GM10847 (cell line): Measurements from ENCODE around the gene CES2.

Source experiments
- POLR2A ChIP-seq: IDR thresholded peaks from 2 replicates; pipeline ENCODE4 v1.6.1; 2011; ENCODE audit not compliant: insufficient read length; ENCODE audit errors: extremely low read depth

CES2 gene

DNA sequence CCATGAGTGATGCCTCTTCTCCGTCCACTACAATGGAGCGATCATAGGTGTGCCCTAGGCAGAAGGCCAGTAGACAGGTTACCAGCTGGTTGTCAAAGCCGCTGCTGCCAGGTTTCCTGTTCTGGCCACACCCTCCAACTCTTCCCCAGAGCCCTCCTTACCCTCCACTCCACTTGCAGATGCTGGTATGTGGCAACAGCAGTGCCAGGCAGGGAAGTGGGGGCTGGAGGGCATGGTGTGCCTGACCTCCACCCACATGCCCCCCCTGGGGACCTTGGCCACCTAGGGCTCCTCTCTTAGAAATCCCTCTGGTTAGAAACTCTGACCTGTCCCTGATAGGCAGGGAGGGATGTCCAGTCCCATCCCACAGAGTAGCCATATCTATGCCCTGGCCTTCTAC lies 11.4 kb upstream of the CES2 start:
- TF ChIP-seq POLR2A = no peak

DNA sequence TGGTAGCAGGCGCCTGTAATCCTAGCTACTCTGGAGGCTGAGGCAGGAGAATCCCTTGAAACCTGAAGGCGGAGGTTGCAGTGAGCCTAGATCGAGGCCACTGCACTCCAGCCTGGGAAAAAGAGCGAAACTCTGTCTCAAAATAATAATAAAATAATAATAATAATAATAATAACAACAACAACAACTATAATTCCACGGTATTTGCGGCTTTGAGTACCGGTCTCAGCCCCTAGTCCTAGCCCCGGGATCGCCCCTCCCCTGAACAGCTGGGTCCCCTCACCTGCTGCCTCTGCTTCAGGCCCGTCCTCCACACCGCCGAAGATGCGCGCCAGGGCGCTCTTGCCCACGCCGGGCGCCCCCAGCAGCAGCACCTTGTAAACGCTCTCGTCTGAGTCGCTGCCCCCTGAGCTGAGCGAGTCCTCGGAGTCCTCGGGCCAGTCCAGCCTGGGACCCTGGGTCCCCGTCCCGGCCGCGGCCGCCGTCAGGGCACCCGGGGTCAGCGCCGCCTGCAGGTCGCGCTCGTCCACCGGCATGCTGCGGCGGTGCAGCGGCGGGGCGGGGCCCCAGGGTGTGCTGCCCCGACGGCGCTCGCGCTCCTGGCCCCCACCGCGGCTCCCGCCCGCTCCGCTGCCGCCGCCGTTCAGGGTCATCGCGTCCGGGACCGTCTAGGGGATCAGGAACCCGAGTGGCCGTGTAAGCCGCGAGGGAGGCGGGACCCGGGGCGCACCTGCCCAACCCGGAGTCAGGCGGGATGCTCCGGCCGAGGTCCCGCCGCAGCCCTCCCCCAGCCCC lies 10.6 kb upstream of the CES2 start:
- no peak for TF ChIP-seq POLR2A

- TF ChIP-seq POLR2A = no peak
Observed at GRCh38 chr16:66925322-66925840, 9.9 kb upstream of the CES2 start, which contains the start of gene RRAD. Gene RRAD, minus strand, starts transcription at chr16:66925535. Its CDS starts 356 bp downstream, at chr16:66925179.

- no peak for TF ChIP-seq POLR2A
Observed at GRCh38 chr16:66926171-66926947, 9.0 kb upstream of the CES2 start.

GRCh38 chr16:66926961-66927436 lies 8.3 kb upstream of the CES2 start:
- no peak for TF ChIP-seq POLR2A

GRCh38 chr16:66927918-66928649 lies 7.2 kb upstream of the CES2 start:
- TF ChIP-seq POLR2A = no peak

- no peak for TF ChIP-seq POLR2A
Observed at GRCh38 chr16:66928702-66929388, 6.5 kb upstream of the CES2 start.

- TF ChIP-seq POLR2A = no peak
Observed at GRCh38 chr16:66930189-66930588, 5.1 kb upstream of the CES2 start.

GRCh38 chr16:66931665-66932064 lies 3.7 kb upstream of the CES2 start:
- no peak for TF ChIP-seq POLR2A

- TF ChIP-seq POLR2A = no peak
Observed at GRCh38 chr16:66932076-66932475, 3.2 kb upstream of the CES2 start.

- no peak for TF ChIP-seq POLR2A
Observed at GRCh38 chr16:66933776-66934137, 1.6 kb upstream of the CES2 start.

- TF ChIP-seq POLR2A = peak; percentile 88
Observed at GRCh38 chr16:66934138-66934838, 1.0 kb upstream of the CES2 start, which contains the start of gene CIAO2B. Gene CIAO2B, minus strand, starts transcription at chr16:66934402. Its CDS starts 38 bp downstream, at chr16:66934364.

- no peak for TF ChIP-seq POLR2A
Observed at GRCh38 chr16:66936462-66936861, 1.1 kb downstream of the CES2 start.
